ENCODE results near the gene RAPGEF4.

GRCh38 chr2:173030561-173031490 is 295.2 kb downstream of the RAPGEF4 start:
- TF ChIP-seq CTCF (tag by site-specific recombination; IDR thresholded peaks at IDR 0.05) (no peak), ZNF140 (tag by site-specific recombination; IDR thresholded peaks at IDR 0.05) (no peak), PRDM1 (tag by site-specific recombination; IDR thresholded peaks at IDR 0.05) (no peak), ZNF19 (tag by site-specific recombination; IDR thresholded peaks at IDR 0.05; ENCODE audit: low read depth) (no peak), ZNF701 (tag by site-specific recombination; IDR thresholded peaks at IDR 0.05) (no peak), ZNF398 (tag by site-specific recombination; IDR thresholded peaks at IDR 0.05) (no peak), ZNF274 (IDR thresholded peaks at IDR 0.05; ENCODE audit: low read length) (no peak), ZNF274 (tag by site-specific recombination; IDR thresholded peaks at IDR 0.05; ENCODE audit: borderline replicate concordance) (no peak), TRIM28 (IDR thresholded peaks at IDR 0.05; ENCODE audit: borderline replicate concordance, low read length) (no peak), ZNF324 (tag by site-specific recombination; IDR thresholded peaks at IDR 0.05) (no peak), TCF7L2 (IDR thresholded peaks at IDR 0.05; ENCODE audit: borderline replicate concordance, low read depth, low read length) (no peak)
